PC-3 (cell line): Measurements from ENCODE around the gene CD28. TPM values are rescaled to one million over a fixed set of nuclear protein-coding genes. Genes with fewer than 3 reads are reported as not detected.

ENCODE experiments used
- ATAC-seq: fragments of 200-7000 bp; cut with Tn5 transposase; 2 replicates; pipeline ENCODE4 v1.9.1; 2020; ENCODE audit warnings: mild to moderate bottlenecking, moderate library complexity
- BruUV-seq: library from RNA; stranded (reverse); fragments of 400-500 nt; replicated peaks from 2 replicates; lab custom pipeline; 2021; lab: Mats Ljungman, UMichigan
- CTCF ChIA-PET: fragments of 300-600 bp; sonication (Branson Sonifier 250); formaldehyde crosslinking; loops from one replicate; lab custom pipeline; 2022; ENCODE audit warnings: antibody characterized with exemption; lab: Charles Lee
- POLR2A ChIA-PET: fragments of 300-600 bp; sonication (Branson Sonifier 250); formaldehyde crosslinking; loops from one replicate; lab custom pipeline; 2022; ENCODE audit warnings: antibody characterized with exemption; ENCODE audit not compliant: unreplicated experiment; lab: Charles Lee
- DNase-seq: peaks from one replicate; pipeline ENCODE4 v3.0.0-alpha.2; 2015
- H2AFZ ChIP-seq: fragments of 300-600 bp; sonication (generic); 2 replicates; pipeline ENCODE4 v1.6.0; 2016; ENCODE audit warnings: antibody characterized with exemption, low read length
- H3F3A ChIP-seq: fragments of 300-600 bp; sonication (generic); one replicate; pipeline ENCODE4 v1.6.0; 2017; ENCODE audit warnings: antibody characterized with exemption, low read length, control low read depth, mild to moderate bottlenecking; ENCODE audit not compliant: unreplicated experiment
- H3K27ac ChIP-seq: fragments of 300-600 bp; sonication (generic); 2 replicates; pipeline ENCODE4 v1.5.1; 2016; ENCODE audit warnings: mild to moderate bottlenecking, low read length
- H3K27me3 ChIP-seq: fragments of 300-600 bp; sonication (generic); 2 replicates; pipeline ENCODE4 v1.6.1; 2016; ENCODE audit warnings: low read length, mixed read lengths
- H3K36me3 ChIP-seq: fragments of 300-600 bp; sonication (generic); 2 replicates; pipeline ENCODE4 v1.6.1; 2016; ENCODE audit warnings: low read depth, mixed run types, low read length, mixed read lengths
- H3K4me1 ChIP-seq: fragments of 300-600 bp; sonication (generic); 2 replicates; pipeline ENCODE4 v1.5.1; 2016; ENCODE audit warnings: low read length; ENCODE audit not compliant: insufficient read depth
- H3K4me2 ChIP-seq: fragments of 300-600 bp; sonication (generic); 2 replicates; pipeline ENCODE4 v1.6.0; 2016; ENCODE audit warnings: low read length
- H3K4me3 ChIP-seq: fragments of 300-600 bp; sonication (generic); 2 replicates; pipeline ENCODE4 v1.5.1; 2016; ENCODE audit warnings: mild to moderate bottlenecking, low read length, mixed read lengths
- H3K79me2 ChIP-seq: fragments of 300-600 bp; sonication (generic); 2 replicates; pipeline ENCODE4 v1.6.1; 2017; ENCODE audit warnings: low read length, mixed read lengths
- H3K9ac ChIP-seq: fragments of 300-600 bp; sonication (generic); 2 replicates; pipeline ENCODE4 v1.6.0; 2016; ENCODE audit warnings: mild to moderate bottlenecking, low read length
- H3K9me2 ChIP-seq: fragments of 300-600 bp; sonication (generic); replicated peaks from 2 replicates; pipeline ENCODE4 v1.6.1; 2016; ENCODE audit warnings: mixed run types, low read length, mixed read lengths
- H3K9me3 ChIP-seq: fragments of 300-600 bp; sonication (generic); 2 replicates; pipeline ENCODE4 v1.6.1; 2016; ENCODE audit warnings: low read length, mixed read lengths
- H4K20me1 ChIP-seq: fragments of 300-600 bp; sonication (generic); 2 replicates; pipeline ENCODE4 v1.6.1; 2016; ENCODE audit warnings: low read length, mixed read lengths
- CTCF ChIP-seq: fragments of 300-600 bp; sonication (generic); conservative IDR thresholded peaks from 2 replicates; pipeline ENCODE4 v1.5.1; 2017; ENCODE audit warnings: antibody characterized with exemption, low read depth, mild to moderate bottlenecking, low read length
- EZH2 ChIP-seq: fragments of 300-600 bp; sonication (generic); IDR thresholded peaks from one replicate; pipeline ENCODE4 v1.6.1; 2017; ENCODE audit warnings: antibody characterized with exemption, mild to moderate bottlenecking, low read length; ENCODE audit not compliant: unreplicated experiment
- EZH2phosphoT487 ChIP-seq: fragments of 300-600 bp; sonication (generic); IDR thresholded peaks from 2 replicates; pipeline ENCODE4 v1.6.1; 2018; ENCODE audit warnings: mild to moderate bottlenecking, antibody characterized with exemption, low read length, borderline replicate concordance
- intact Hi-C: fragments of 100-400 bp; cut with micrococcal nuclease; formaldehyde crosslinking; loops from 2 replicates; pipeline ENCODE4 v1.9.0; 2023
- total RNA-seq: library from RNA; depleted of rRNA; stranded (reverse); fragments of >200 nt; gene quantifications from 2 replicates; pipeline ENCODE4 v1.2.3, GENCODE V29; 2014

The CD28 gene
- total RNA-seq, 1 experiment from 2014 or later, result not detected

- ChIA-PET CTCF (no interaction called here), POLR2A (no interaction called here)
- ATAC-seq (no peak), DNase-seq (no peak)
- H3K36me3 ChIP-seq, result no peaks in the 10 kb centered on the region
- TF ChIP-seq EZH2 (no peak), EZH2phosphoT487 (no peak), CTCF (no peak)
- H3K9me2 ChIP-seq, result no peaks in the 10 kb centered on the region
- H3K9me3 ChIP-seq, result no peaks in the 10 kb centered on the region
- no peak overlapping the region for H3K4me2 ChIP-seq
- H3K9ac ChIP-seq, result no peak overlapping the region
- no peak overlapping the region for H3K4me3 ChIP-seq
- H3K79me2 ChIP-seq, result no peaks in the 10 kb centered on the region
- H2AFZ ChIP-seq, result no peak overlapping the region
- no peaks in the 10 kb centered on the region for H3F3A ChIP-seq
- H3K27ac ChIP-seq, result no peak overlapping the region
- no peaks in the 10 kb centered on the region for H3K4me1 ChIP-seq
- H3K27me3 ChIP-seq, result no peaks in the 10 kb centered on the region
- no peaks in the 10 kb centered on the region for H4K20me1 ChIP-seq
- intact Hi-C loops, result no loop called here
- no TSS peak for BruUV-seq
These were observed 2.5 kb downstream of the CD28 start for GRCh38 chr2:203708846-203709396.

GRCh38 chr2:203709416-203710040 lies 3.1 kb downstream of the CD28 start:
- no peaks in the 10 kb centered on the region for H3K27me3 ChIP-seq
- H3K27ac ChIP-seq, result no peak overlapping the region
- ChIA-PET POLR2A (no interaction called here), CTCF (no interaction called here)
- no peaks in the 10 kb centered on the region for H3K9me2 ChIP-seq
- no peaks in the 10 kb centered on the region for H3K36me3 ChIP-seq
- DNase-seq (no peak), ATAC-seq (no peak)
- no peak overlapping the region for H3K9ac ChIP-seq
- BruUV-seq, result no TSS peak
- H3K4me2 ChIP-seq, result no peak overlapping the region
- H2AFZ ChIP-seq, result no peak overlapping the region
- no peaks in the 10 kb centered on the region for H3K4me1 ChIP-seq
- intact Hi-C loops, result no loop called here
- no peaks in the 10 kb centered on the region for H4K20me1 ChIP-seq
- no peaks in the 10 kb centered on the region for H3K79me2 ChIP-seq
- TF ChIP-seq EZH2phosphoT487 (no peak), EZH2 (no peak), CTCF (no peak)
- H3K9me3 ChIP-seq, result no peaks in the 10 kb centered on the region
- no peaks in the 10 kb centered on the region for H3F3A ChIP-seq
- H3K4me3 ChIP-seq, result no peak overlapping the region

GRCh38 chr2:203710226-203710625 lies 3.8 kb downstream of the CD28 start:
- no TSS peak for BruUV-seq
- no peak overlapping the region for H3K4me2 ChIP-seq
- CTCF ChIA-PET, result no interaction called here
- intact Hi-C loops, result no loop called here
- H3K4me1 ChIP-seq, result no peaks in the 10 kb centered on the region
- ATAC-seq (no peak), DNase-seq (no peak)
- H3K79me2 ChIP-seq, result no peaks in the 10 kb centered on the region
- no peaks in the 10 kb centered on the region for H3K9me3 ChIP-seq
- no peak overlapping the region for H2AFZ ChIP-seq
- TF ChIP-seq EZH2phosphoT487 (no peak), EZH2 (no peak), CTCF (no peak)
- no peaks in the 10 kb centered on the region for H4K20me1 ChIP-seq
- H3K9me2 ChIP-seq, result no peaks in the 10 kb centered on the region
- no peak overlapping the region for H3K27ac ChIP-seq
- no peak overlapping the region for H3K4me3 ChIP-seq
- no peaks in the 10 kb centered on the region for H3F3A ChIP-seq
- POLR2A ChIA-PET, result no interaction called here
- no peaks in the 10 kb centered on the region for H3K36me3 ChIP-seq
- H3K9ac ChIP-seq, result no peak overlapping the region
- H3K27me3 ChIP-seq, result no peaks in the 10 kb centered on the region
